Hepatocyte (in vitro differentiated cells): Measurements from ENCODE around the gene SGO1. TPM values are rescaled to one million over a fixed set of nuclear protein-coding genes. Genes with fewer than 3 reads are reported as not detected.
A peak's percentile ranks its signal among the peaks of the same experiment; 100 is the strongest.

ENCODE experiments used
- DNase-seq: peaks from one replicate; pipeline ENCODE4 v3.0.0-alpha.2; 2016; ENCODE audit warnings: low spot score
- H2AFZ ChIP-seq: fragments of 200-600 bp; sonication (generic); 2 replicates; pipeline ENCODE4 v1.6.0; 2016; ENCODE audit warnings: antibody characterized with exemption, mild to moderate bottlenecking
- H3K27ac ChIP-seq: fragments of 200-600 bp; sonication (generic); 2 replicates; pipeline ENCODE4 v1.5.1; 2016; ENCODE audit warnings: mild to moderate bottlenecking
- H3K27me3 ChIP-seq: fragments of 200-600 bp; sonication (generic); 2 replicates; pipeline ENCODE4 v1.6.1; 2016
- H3K36me3 ChIP-seq: fragments of 200-600 bp; sonication (generic); replicated peaks from 2 replicates; pipeline ENCODE4 v1.5.1; 2016; ENCODE audit warnings: low read depth; ENCODE audit not compliant: insufficient read depth
- H3K4me1 ChIP-seq: fragments of 200-600 bp; sonication (generic); 2 replicates; pipeline ENCODE4 v1.5.1; 2016; ENCODE audit warnings: mild to moderate bottlenecking, moderate library complexity; ENCODE audit not compliant: insufficient read depth
- H3K4me2 ChIP-seq: fragments of 200-600 bp; sonication (generic); 2 replicates; pipeline ENCODE4 v1.6.0; 2016
- H3K4me3 ChIP-seq: fragments of 200-600 bp; sonication (generic); 2 replicates; pipeline ENCODE4 v1.5.1; 2016; ENCODE audit warnings: mild to moderate bottlenecking
- H3K79me2 ChIP-seq: fragments of 200-600 bp; sonication (generic); 2 replicates; pipeline ENCODE4 v1.6.0; 2017; ENCODE audit warnings: mild to moderate bottlenecking
- H3K9me2 ChIP-seq: fragments of 200-600 bp; sonication (generic); replicated peaks from 2 replicates; pipeline ENCODE4 v1.6.0; 2017; ENCODE audit warnings: mild to moderate bottlenecking; ENCODE audit not compliant: insufficient read depth
- H3K9me3 ChIP-seq: fragments of 200-600 bp; sonication (generic); 2 replicates; pipeline ENCODE4 v1.5.1; 2016; ENCODE audit warnings: low read depth, mild to moderate bottlenecking
- H4K20me1 ChIP-seq: fragments of 200-600 bp; sonication (generic); 2 replicates; pipeline ENCODE4 v1.6.0; 2016; ENCODE audit warnings: mild to moderate bottlenecking; ENCODE audit not compliant: insufficient read depth, poor library complexity, severe bottlenecking
- EZH2 ChIP-seq: fragments of 200-600 bp; sonication (generic); IDR thresholded peaks from 2 replicates; pipeline ENCODE4 v1.6.1; 2016; ENCODE audit warnings: antibody characterized with exemption, mild to moderate bottlenecking, borderline replicate concordance
- EZH2phosphoT487 ChIP-seq: fragments of 200-600 bp; sonication (generic); IDR thresholded peaks from one replicate; pipeline ENCODE4 v1.6.1; 2018; ENCODE audit warnings: antibody characterized with exemption, mild to moderate bottlenecking, low read depth, moderate library complexity; ENCODE audit not compliant: unreplicated experiment, severe bottlenecking
- WGBS: methylation state at CpG from one replicate; pipeline ENCODE4 v1.1.6; 2016; ENCODE audit warnings: low lambda C conversion rate; ENCODE audit errors: missing lambda C conversion rate; 5-methylcytosine and 5-hydroxymethylcytosine counted together
- polyA plus RNA-seq: library from polyadenylated mRNA; unstranded; fragments of >200 nt; fragmentation: Nextera tagmentation; extraction: Ambion mirVana; gene quantifications from 2 replicates; pipeline ENCODE4 v1.2.1, GENCODE V29; 2016
- total RNA-seq: library from RNA; depleted of rRNA; stranded (reverse); fragments of >200 nt; gene quantifications from 2 replicates; pipeline ENCODE4 v1.2.3, GENCODE V29; 2014
- TF ChIP-seq, protein P1 (sequence below): fragments of 200-600 bp; sonication (generic); IDR thresholded peaks from 2 replicates; pipeline ENCODE4 v1.5.1; 2016; ENCODE audit warnings: antibody characterized with exemption, mild to moderate bottlenecking; ENCODE audit not compliant: poor library complexity

SGO1 gene
- total and polyA plus RNA-seq, 2 experiments from 2014 or later = 5.8 to 6.7 TPM

DNA sequence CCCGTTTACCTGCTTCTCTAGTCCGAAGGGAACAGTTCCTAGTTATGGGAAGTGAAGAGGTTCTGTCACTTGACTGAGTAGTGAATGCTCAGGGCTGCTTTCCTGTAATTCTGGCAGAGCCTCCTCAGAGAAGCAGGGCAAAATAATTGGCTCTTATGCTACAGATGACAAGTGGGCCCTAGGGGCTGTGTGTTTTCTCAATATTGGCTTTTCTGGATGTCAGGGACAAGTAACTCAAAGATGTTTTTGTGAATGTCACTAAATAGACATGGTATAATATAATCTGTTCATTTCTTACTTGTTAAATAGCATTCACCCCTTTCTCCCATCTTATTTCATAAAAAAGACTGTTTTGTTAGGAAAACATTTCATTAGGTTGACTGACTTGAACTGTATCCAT, 40.1 kb downstream of the SGO1 start:
- no peaks in the 10 kb centered on the region for H3K9me2 ChIP-seq
- H3K4me1 ChIP-seq = peaks cover 5% of the 10 kb centered on the region
- WGBS = 49% methylated on average over 2 of the region's 2 CpGs
- no peaks in the 10 kb centered on the region for H3K36me3 ChIP-seq
- peak overlapping the region; percentile 20 for H3K27ac ChIP-seq
- H3K27me3 ChIP-seq = no peaks in the 10 kb centered on the region
- H3K79me2 ChIP-seq = no peaks in the 10 kb centered on the region
- H3K9me3 ChIP-seq = no peaks in the 10 kb centered on the region
- no peaks in the 10 kb centered on the region for H4K20me1 ChIP-seq
- H2AFZ ChIP-seq = peak overlapping the region; percentile 6
- H3K4me3 ChIP-seq = no peak overlapping the region
- no peak for DNase-seq
- peak overlapping the region; percentile 47 for H3K4me2 ChIP-seq
- TF ChIP-seq, protein P1, sequence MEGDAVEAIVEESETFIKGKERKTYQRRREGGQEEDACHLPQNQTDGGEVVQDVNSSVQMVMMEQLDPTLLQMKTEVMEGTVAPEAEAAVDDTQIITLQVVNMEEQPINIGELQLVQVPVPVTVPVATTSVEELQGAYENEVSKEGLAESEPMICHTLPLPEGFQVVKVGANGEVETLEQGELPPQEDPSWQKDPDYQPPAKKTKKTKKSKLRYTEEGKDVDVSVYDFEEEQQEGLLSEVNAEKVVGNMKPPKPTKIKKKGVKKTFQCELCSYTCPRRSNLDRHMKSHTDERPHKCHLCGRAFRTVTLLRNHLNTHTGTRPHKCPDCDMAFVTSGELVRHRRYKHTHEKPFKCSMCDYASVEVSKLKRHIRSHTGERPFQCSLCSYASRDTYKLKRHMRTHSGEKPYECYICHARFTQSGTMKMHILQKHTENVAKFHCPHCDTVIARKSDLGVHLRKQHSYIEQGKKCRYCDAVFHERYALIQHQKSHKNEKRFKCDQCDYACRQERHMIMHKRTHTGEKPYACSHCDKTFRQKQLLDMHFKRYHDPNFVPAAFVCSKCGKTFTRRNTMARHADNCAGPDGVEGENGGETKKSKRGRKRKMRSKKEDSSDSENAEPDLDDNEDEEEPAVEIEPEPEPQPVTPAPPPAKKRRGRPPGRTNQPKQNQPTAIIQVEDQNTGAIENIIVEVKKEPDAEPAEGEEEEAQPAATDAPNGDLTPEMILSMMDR = no peak
- TF ChIP-seq EZH2 (no peak), EZH2phosphoT487 (no peak)

DNA sequence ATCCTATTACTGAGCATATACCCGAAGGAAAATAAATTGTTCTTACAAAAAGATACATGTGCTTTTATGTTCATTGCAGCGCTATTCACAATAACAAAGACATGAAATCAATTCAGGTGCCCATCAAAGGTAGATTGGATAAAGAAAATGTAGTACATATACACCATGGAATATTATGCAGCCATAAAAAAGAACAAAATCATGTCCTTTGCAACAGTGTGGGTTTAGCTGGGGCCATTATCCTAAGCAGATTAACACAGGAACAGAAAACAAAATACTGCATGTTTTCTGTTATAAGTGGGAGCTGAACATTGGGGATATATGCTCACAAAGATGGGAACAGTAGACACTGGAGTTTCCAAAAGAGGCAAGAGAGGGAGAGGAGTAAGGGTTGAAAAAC, 42.5 kb downstream of the SGO1 start:
- no peak for TF ChIP-seq EZH2phosphoT487
- H3K27me3 ChIP-seq = no peaks in the 10 kb centered on the region

DNA sequence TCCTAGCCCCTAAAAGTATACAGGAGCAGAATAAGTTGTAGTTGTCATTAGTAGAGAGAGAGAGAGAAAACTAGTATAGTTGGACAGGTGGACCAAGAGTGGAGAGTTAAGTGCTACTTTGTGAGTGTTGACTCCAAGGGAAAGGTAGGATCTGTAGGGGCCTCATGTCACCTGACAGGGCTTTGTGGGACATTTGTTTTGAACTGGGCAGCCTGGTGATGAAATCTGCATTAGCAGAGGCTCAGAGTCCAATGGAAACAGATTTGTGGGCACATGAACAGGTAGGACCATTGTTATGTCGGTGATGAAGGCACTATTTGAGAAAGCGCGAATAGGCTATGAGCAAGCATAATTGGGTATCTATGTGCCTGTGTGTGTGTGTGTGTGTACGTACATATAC, 43.5 kb downstream of the SGO1 start:
- Histone ChIP-seq H4K20me1 (no peaks in the 10 kb centered on the region), H3K9me2 (no peaks in the 10 kb centered on the region), H3K9me3 (no peaks in the 10 kb centered on the region), H3K27ac (no peak overlapping the region), H3K4me2 (no peak overlapping the region), H3K36me3 (no peaks in the 10 kb centered on the region), H3K4me3 (no peak overlapping the region), H2AFZ (no peak overlapping the region), H3K79me2 (no peaks in the 10 kb centered on the region), H3K4me1 (peaks cover 5% of the 10 kb centered on the region), H3K27me3 (no peaks in the 10 kb centered on the region)
- WGBS = 97% methylated on average over 4 of the region's 4 CpGs
- DNase-seq = no peak
- TF ChIP-seq, protein P1 = no peak
- TF ChIP-seq EZH2phosphoT487 = no peak
- no peak for TF ChIP-seq EZH2

More for the DNA sequence above, 42.5 kb downstream of the SGO1 start:
- 100% methylated on average over 2 of the region's 2 CpGs for WGBS
- Histone ChIP-seq H3K79me2 (no peaks in the 10 kb centered on the region), H3K4me2 (no peak overlapping the region), H2AFZ (no peak overlapping the region), H3K27ac (no peak overlapping the region), H3K9me3 (no peaks in the 10 kb centered on the region), H3K4me3 (no peak overlapping the region), H3K4me1 (peaks cover 5% of the 10 kb centered on the region), H3K9me2 (no peaks in the 10 kb centered on the region), H4K20me1 (no peaks in the 10 kb centered on the region), H3K36me3 (no peaks in the 10 kb centered on the region)
- DNase-seq = no peak

DNA sequence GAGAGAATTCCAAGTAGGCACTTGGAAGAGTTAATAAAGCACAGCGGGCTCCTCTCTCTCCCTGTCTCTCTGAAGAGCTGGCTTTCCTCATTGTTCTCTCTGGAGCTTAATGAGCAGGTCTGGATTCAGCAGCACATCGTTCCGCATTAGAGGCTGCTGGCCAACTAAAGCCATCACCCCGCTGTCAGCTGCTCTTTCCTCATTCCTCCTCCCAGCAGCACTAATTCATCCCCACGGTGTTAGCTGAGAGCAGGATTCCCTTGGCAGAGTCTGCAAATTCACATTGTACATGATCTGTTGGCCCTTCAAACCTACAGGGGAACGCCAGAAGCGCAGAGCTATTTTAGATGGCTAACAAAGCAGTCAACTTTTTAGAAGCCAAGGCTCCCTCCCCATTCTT, 44.2 kb downstream of the SGO1 start:
- Histone ChIP-seq H3K9me3 (no peaks in the 10 kb centered on the region), H3K36me3 (no peaks in the 10 kb centered on the region), H2AFZ (no peak overlapping the region), H3K4me2 (no peak overlapping the region), H3K4me3 (no peak overlapping the region), H3K27me3 (no peaks in the 10 kb centered on the region), H3K4me1 (peaks cover 3% of the 10 kb centered on the region), H4K20me1 (no peaks in the 10 kb centered on the region), H3K9me2 (no peaks in the 10 kb centered on the region), H3K79me2 (no peaks in the 10 kb centered on the region), H3K27ac (no peak overlapping the region)
- 25% methylated on average over 7 of the region's 7 CpGs for WGBS
- TF ChIP-seq, protein P1 = no peak
- TF ChIP-seq EZH2phosphoT487 = no peak
- DNase-seq = peak; percentile 26
